Measurements from ENCODE around the gene DYNAP. TPM values are rescaled to one million over a fixed set of nuclear protein-coding genes. Genes with fewer than 3 reads are reported as not detected.

The DYNAP gene
- total RNA-seq, 1 donor from 2014 or later, result not detected

GRCh38 chr18:54607213-54608027 lies 16.4 kb downstream of the DYNAP start:
- H3K4me3 Mint-ChIP-seq, result no peak overlapping the region
- H3K27ac Mint-ChIP-seq, result no peak overlapping the region
- H3K9me3 Mint-ChIP-seq, result no peaks in the 10 kb centered on the region
- H3K4me1 Mint-ChIP-seq (ENCODE audit: low read depth), result peaks cover 10% of the 10 kb centered on the region
- DNase-seq (ENCODE audit: low spot score), result no peak
- no peaks in the 10 kb centered on the region for H3K36me3 Mint-ChIP-seq (ENCODE audit: low read depth)
- H3K27me3 Mint-ChIP-seq (ENCODE audit: insufficient read depth), result no peaks in the 10 kb centered on the region
- intact Hi-C loops (cut with micrococcal nuclease), result no loop called here

- Mint-ChIP-seq H3K4me1 (ENCODE audit: low read depth) (peaks cover 10% of the 10 kb centered on the region), H3K27me3 (ENCODE audit: insufficient read depth) (no peaks in the 10 kb centered on the region), H3K4me3 (no peak overlapping the region), H3K9me3 (no peaks in the 10 kb centered on the region), H3K36me3 (ENCODE audit: low read depth) (no peaks in the 10 kb centered on the region), H3K27ac (no peak overlapping the region)
- no peak for DNase-seq (ENCODE audit: low spot score)
- intact Hi-C loops (cut with micrococcal nuclease), result no loop called here
Measured at GRCh38 chr18:54608028-54608642, 17.1 kb downstream of the DYNAP start.

- no peak for DNase-seq (ENCODE audit: low spot score)
Measured at GRCh38 chr18:54611816-54612215, 20.8 kb downstream of the DYNAP start.

GRCh38 chr18:54612237-54612636 lies 21.2 kb downstream of the DYNAP start:
- Mint-ChIP-seq H3K4me3 (no peak overlapping the region), H3K36me3 (ENCODE audit: low read depth) (no peaks in the 10 kb centered on the region), H3K27ac (no peak overlapping the region), H3K9me3 (no peaks in the 10 kb centered on the region), H3K27me3 (ENCODE audit: insufficient read depth) (no peaks in the 10 kb centered on the region), H3K4me1 (ENCODE audit: low read depth) (peaks cover 20% of the 10 kb centered on the region)
- no peak for DNase-seq (ENCODE audit: low spot score)
- intact Hi-C loops (cut with micrococcal nuclease), result no loop called here

More at GRCh38 chr18:54611816-54612215, 20.8 kb downstream of the DYNAP start:
- Mint-ChIP-seq H3K4me1 (ENCODE audit: low read depth) (peaks cover 19% of the 10 kb centered on the region), H3K36me3 (ENCODE audit: low read depth) (no peaks in the 10 kb centered on the region), H3K4me3 (no peak overlapping the region), H3K9me3 (no peaks in the 10 kb centered on the region), H3K27ac (no peak overlapping the region), H3K27me3 (ENCODE audit: insufficient read depth) (no peaks in the 10 kb centered on the region)
- intact Hi-C loops (cut with micrococcal nuclease), result no loop called here

GRCh38 chr18:54613174-54613573 lies 22.1 kb downstream of the DYNAP start:
- intact Hi-C loops (cut with micrococcal nuclease), result no loop called here
- H3K4me3 Mint-ChIP-seq, result no peak overlapping the region

GRCh38 chr18:54616220-54616848 lies 25.3 kb downstream of the DYNAP start:
- Mint-ChIP-seq H3K4me1 (ENCODE audit: low read depth) (peaks cover 11% of the 10 kb centered on the region), H3K9me3 (no peaks in the 10 kb centered on the region), H3K36me3 (ENCODE audit: low read depth) (no peaks in the 10 kb centered on the region), H3K27ac (no peak overlapping the region), H3K27me3 (ENCODE audit: insufficient read depth) (peaks cover 4% of the 10 kb centered on the region), H3K4me3 (no peak overlapping the region)
- DNase-seq (ENCODE audit: low spot score), result no peak
- intact Hi-C loops (cut with micrococcal nuclease), result no loop called here

More at GRCh38 chr18:54613174-54613573, 22.1 kb downstream of the DYNAP start:
- H3K27me3 Mint-ChIP-seq (ENCODE audit: insufficient read depth), result no peaks in the 10 kb centered on the region
- H3K4me1 Mint-ChIP-seq (ENCODE audit: low read depth), result peaks cover 12% of the 10 kb centered on the region
- H3K9me3 Mint-ChIP-seq, result no peaks in the 10 kb centered on the region
- DNase-seq (ENCODE audit: low spot score), result no peak
- no peaks in the 10 kb centered on the region for H3K36me3 Mint-ChIP-seq (ENCODE audit: low read depth)
- H3K27ac Mint-ChIP-seq, result no peak overlapping the region

GRCh38 chr18:54622084-54622483 lies 31.0 kb downstream of the DYNAP start:
- no peaks in the 10 kb centered on the region for H3K4me1 Mint-ChIP-seq (ENCODE audit: low read depth)
- peaks cover 3% of the 10 kb centered on the region for H3K9me3 Mint-ChIP-seq
- peaks cover 7% of the 10 kb centered on the region for H3K27me3 Mint-ChIP-seq (ENCODE audit: insufficient read depth)
- H3K4me3 Mint-ChIP-seq, result no peak overlapping the region
- no peak overlapping the region for H3K27ac Mint-ChIP-seq
- no peak for DNase-seq (ENCODE audit: low spot score)
- intact Hi-C loops (cut with micrococcal nuclease), result no loop called here
- no peaks in the 10 kb centered on the region for H3K36me3 Mint-ChIP-seq (ENCODE audit: low read depth)

- H3K36me3 Mint-ChIP-seq (ENCODE audit: low read depth), result no peaks in the 10 kb centered on the region
- peaks cover 3% of the 10 kb centered on the region for H3K9me3 Mint-ChIP-seq
- peaks cover 3% of the 10 kb centered on the region for H3K27me3 Mint-ChIP-seq (ENCODE audit: insufficient read depth)
- H3K4me1 Mint-ChIP-seq (ENCODE audit: low read depth), result no peaks in the 10 kb centered on the region
- intact Hi-C loops (cut with micrococcal nuclease), result no loop called here
- DNase-seq (ENCODE audit: low spot score), result no peak
- no peak overlapping the region for H3K27ac Mint-ChIP-seq
- H3K4me3 Mint-ChIP-seq, result no peak overlapping the region
Measured at GRCh38 chr18:54626779-54627178, 35.7 kb downstream of the DYNAP start.

GRCh38 chr18:54630963-54631362 lies 39.9 kb downstream of the DYNAP start:
- H3K27me3 Mint-ChIP-seq (ENCODE audit: insufficient read depth), result peaks cover 5% of the 10 kb centered on the region
- intact Hi-C loops (cut with micrococcal nuclease), result no loop called here
- no peak overlapping the region for H3K4me3 Mint-ChIP-seq
- H3K36me3 Mint-ChIP-seq (ENCODE audit: low read depth), result no peaks in the 10 kb centered on the region
- peaks cover 2% of the 10 kb centered on the region for H3K9me3 Mint-ChIP-seq
- H3K27ac Mint-ChIP-seq, result no peak overlapping the region
- DNase-seq (ENCODE audit: low spot score), result no peak
- H3K4me1 Mint-ChIP-seq (ENCODE audit: low read depth), result no peaks in the 10 kb centered on the region

- intact Hi-C loops (cut with micrococcal nuclease), result no loop called here
Measured at GRCh38 chr18:54636217-54636616, 45.2 kb downstream of the DYNAP start.

GRCh38 chr18:54641734-54642133 lies 50.7 kb downstream of the DYNAP start:
- no peaks in the 10 kb centered on the region for H3K4me1 Mint-ChIP-seq (ENCODE audit: low read depth)
- H3K4me3 Mint-ChIP-seq, result no peak overlapping the region
- H3K36me3 Mint-ChIP-seq (ENCODE audit: low read depth), result no peaks in the 10 kb centered on the region
- H3K27me3 Mint-ChIP-seq (ENCODE audit: insufficient read depth), result peaks cover 2% of the 10 kb centered on the region
- no peaks in the 10 kb centered on the region for H3K9me3 Mint-ChIP-seq
- intact Hi-C loops (cut with micrococcal nuclease), result loop anchor here (10.0 kb wide), 1 partner anchor 197 kb away; no protein-coding TSS in a partner anchor
- DNase-seq (ENCODE audit: low spot score), result no peak
- H3K27ac Mint-ChIP-seq, result no peak overlapping the region

More at GRCh38 chr18:54636217-54636616, 45.2 kb downstream of the DYNAP start:
- Mint-ChIP-seq H3K9me3 (no peaks in the 10 kb centered on the region), H3K4me1 (ENCODE audit: low read depth) (no peaks in the 10 kb centered on the region), H3K36me3 (ENCODE audit: low read depth) (no peaks in the 10 kb centered on the region), H3K27ac (no peak overlapping the region), H3K27me3 (ENCODE audit: insufficient read depth) (peaks cover 3% of the 10 kb centered on the region), H3K4me3 (no peak overlapping the region)
- no peak for DNase-seq (ENCODE audit: low spot score)

- DNase-seq (ENCODE audit: low spot score), result no peak
- intact Hi-C loops (cut with micrococcal nuclease), result loop anchor here (10.0 kb wide), 1 partner anchor 202 kb away; no protein-coding TSS in a partner anchor
- Mint-ChIP-seq H3K4me3 (no peak overlapping the region), H3K27ac (no peak overlapping the region), H3K27me3 (ENCODE audit: insufficient read depth) (peaks cover 11% of the 10 kb centered on the region), H3K9me3 (no peaks in the 10 kb centered on the region), H3K36me3 (ENCODE audit: low read depth) (no peaks in the 10 kb centered on the region), H3K4me1 (ENCODE audit: low read depth) (no peaks in the 10 kb centered on the region)
Measured at GRCh38 chr18:54647176-54647575, 56.1 kb downstream of the DYNAP start.

Measured in activated T-helper 1 cell treated with anti-CD3 and anti-CD28 coated beads, Interleukin-12 subunit alpha, Interleukin-12 subunit beta, Interleukin-2, Interleukin-4 antibody, amounts not matched to agents 30 ng/mL and 10 ng/mL and 1 ng/mL, durations not matched to agents 14 hours and 24 hours and 36 hours (primary cell).